ENCODE measurements around the gene NCAM2.
"Not testable (repeated sequence)": the region's sequence is repeated elsewhere in the genome, so short reads cannot be mapped to it uniquely, and the experiment has no call there.

NCAM2 gene

GRCh38 chr21:21402187-21402586 is 404.0 kb downstream of the NCAM2 start:
- not testable (repeated sequence) for FAIRE-seq; DNase-seq (ENCODE audit: insufficient read length, low spot score)

DNA sequence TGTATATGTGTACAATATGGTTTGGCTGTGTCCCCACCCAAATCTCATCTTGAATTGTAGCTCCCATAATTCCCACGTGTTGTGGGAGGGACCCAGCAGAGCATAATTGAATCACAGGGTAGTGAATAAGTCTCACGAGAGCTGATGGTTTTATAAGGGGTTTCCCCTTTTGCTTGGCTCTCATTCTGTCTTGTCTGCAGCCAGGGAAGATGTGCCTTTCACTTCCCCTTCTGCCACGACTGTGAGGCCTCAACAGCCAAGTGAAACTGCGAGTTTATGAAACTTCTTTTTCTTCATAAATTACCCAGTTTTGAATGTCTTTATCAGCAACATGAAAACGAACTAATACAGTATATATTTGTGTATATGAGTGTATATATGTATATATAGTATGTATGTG is 406.1 kb downstream of the NCAM2 start:
- DNase-seq (ENCODE audit: insufficient read length, low spot score); FAIRE-seq: not testable (repeated sequence)

DNA sequence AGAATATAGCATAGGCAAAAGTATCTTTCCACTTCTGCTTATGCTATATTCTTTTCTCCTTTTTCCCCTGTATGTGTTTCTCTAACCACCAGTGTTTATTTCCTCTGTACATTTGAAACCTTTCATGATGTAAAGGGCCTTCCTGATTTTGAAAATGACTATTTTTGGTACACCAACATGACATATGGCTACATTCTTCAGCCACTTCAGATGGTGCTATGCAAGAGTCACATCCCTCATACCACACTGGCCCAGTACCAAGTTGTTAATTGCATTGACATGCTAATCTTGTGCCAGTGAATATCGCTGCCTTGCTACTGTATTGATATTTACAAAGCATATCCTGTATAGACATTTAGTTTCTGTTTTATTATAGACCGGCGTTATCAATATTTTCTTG is 408.7 kb downstream of the NCAM2 start:
- no peak for DNase-seq (ENCODE audit: insufficient read length, low spot score)
- FAIRE-seq = no peak

DNA sequence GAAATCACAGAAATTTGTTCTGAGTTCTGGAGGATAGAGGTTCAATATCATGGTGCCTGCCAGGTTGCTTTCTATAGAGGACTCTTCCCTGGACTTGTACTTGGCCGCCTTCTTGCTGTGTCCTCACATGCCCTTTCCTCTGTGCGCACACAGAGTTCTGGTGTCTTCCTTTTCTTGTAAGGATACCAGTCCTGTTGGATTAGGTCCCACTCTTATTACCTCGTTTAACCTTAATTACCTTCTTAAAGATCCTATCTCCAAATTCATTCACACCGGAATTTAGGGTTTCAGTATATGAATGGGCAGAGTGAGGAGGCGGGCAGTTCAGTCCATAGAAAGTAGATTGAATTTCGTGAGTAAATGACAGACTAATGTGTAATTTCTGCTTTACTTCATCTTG is 413.9 kb downstream of the NCAM2 start:
- DNase-seq (ENCODE audit: insufficient read length, low spot score) (no peak), FAIRE-seq (no peak)

DNA sequence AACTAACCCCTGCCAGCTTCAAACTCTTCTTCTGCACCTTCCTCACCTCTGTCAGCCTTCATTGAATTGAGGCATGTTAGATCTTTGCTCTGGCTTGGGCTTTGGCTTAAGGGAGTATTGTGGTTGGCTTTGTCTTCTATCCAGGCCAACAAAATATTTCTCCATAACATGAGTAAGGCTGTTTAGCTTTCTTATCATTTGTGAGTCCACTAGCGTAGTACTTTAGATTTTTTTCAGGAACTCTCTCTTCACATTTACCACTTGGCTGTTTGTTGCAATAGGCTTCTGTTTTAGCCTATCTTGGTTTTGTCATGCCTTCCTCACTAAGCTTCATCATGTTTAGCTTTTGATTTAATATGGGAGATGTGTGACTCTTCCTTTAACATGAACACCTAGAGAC is 417.5 kb downstream of the NCAM2 start:
- FAIRE-seq = no peak
- no peak for DNase-seq (ENCODE audit: insufficient read length, low spot score)

DNA sequence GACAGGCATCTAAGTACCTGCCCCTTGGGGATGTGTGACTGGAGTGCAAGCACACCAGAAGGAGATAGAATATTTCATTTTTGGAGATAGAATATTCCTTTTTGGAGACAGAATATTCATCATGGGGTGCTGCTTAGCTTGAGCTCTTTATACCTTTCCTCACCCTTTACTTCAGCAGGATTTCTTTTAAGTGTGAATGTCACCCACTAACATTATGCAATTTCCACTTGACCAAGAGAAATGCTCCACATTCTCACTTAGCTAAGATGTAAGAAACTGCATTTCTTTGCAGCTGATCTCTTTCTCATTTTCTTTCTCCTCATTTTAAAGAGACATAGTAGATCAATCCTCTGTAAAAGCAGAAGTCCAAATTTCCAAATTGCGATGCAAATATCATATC is 436.7 kb downstream of the NCAM2 start:
- no peak for FAIRE-seq
- DNase-seq (ENCODE audit: insufficient read length, low spot score) = no peak

- FAIRE-seq (no peak), DNase-seq (ENCODE audit: insufficient read length, low spot score) (no peak)
Observed at GRCh38 chr21:21436012-21436534, 437.9 kb downstream of the NCAM2 start.

- DNase-seq (ENCODE audit: insufficient read length, low spot score) (no peak), FAIRE-seq (no peak)
Observed at GRCh38 chr21:21439761-21440160, 441.6 kb downstream of the NCAM2 start.

DNA sequence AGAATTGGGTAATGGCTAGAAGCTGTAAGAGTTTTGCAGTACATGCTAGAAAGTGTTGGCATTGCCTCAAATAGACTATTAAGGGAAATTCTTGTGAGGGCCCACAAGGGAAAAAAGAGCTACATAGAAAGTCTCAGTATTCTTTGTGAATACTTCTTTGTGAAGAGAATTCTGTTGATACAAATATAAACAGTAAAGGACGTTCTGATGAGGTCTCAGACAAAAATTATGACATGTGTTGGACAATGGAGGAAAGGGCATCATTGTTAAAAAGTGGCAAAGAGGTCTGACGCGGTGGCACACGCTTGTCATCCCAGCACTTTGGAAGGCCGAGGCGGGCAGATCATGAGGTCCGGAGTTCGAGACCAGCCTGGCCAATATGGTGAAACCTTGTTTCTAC is 458.9 kb downstream of the NCAM2 start:
- FAIRE-seq (no peak), DNase-seq (ENCODE audit: insufficient read length, low spot score) (no peak)

DNA sequence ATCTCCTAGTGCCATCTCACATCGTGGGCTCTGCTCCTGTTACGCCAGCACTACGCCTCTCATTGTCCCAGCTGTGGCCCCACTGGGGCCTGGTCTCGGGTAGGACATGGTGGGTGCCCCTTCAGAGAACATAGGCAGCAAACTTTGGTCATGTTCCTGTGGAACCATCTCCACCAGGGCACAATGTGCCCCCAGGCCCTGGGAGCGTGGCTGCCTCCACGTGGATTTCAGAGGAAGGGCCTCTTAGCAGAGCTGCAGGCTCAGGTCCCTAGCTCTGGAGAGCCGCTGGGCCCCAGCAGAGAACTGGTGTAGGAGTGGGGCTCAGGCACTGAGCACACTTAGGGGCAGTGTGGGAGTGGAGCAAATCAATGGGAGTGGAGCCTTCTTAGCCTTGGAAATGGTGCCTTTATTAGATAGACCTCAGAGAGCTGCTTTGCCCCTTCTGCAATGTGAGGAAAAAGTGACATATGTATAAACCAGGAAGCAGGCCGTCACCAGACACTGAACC is 460.0 kb downstream of the NCAM2 start:
- FAIRE-seq (no peak), DNase-seq (ENCODE audit: insufficient read length, low spot score) (no peak)

GRCh38 chr21:21460979-21461378 is 462.8 kb downstream of the NCAM2 start:
- FAIRE-seq (no peak), DNase-seq (ENCODE audit: insufficient read length, low spot score) (no peak)

DNA sequence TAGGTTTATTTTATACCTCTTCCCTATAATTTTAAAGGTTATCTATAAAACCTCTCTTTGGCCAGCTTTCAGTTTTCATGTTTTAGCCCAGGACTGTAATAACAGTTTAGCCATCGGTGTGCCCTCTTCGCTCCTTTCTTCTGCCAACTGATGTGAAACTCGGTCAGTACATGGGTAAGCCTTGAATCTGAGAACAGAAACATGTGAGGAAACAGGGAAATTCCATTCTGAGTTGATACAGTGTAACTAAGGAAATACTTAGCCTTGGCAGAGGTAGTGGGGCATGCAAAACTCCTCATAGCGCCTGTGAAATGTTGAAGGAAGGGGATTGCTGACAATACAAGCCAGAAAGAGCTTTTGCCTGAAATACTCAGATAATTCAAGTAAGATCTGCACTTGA is 465.2 kb downstream of the NCAM2 start:
- FAIRE-seq (no peak), DNase-seq (ENCODE audit: insufficient read length, low spot score) (no peak)

- DNase-seq (ENCODE audit: insufficient read length, low spot score) (no peak), FAIRE-seq (no peak)
Observed at GRCh38 chr21:21464684-21465083, 466.5 kb downstream of the NCAM2 start.

DNA sequence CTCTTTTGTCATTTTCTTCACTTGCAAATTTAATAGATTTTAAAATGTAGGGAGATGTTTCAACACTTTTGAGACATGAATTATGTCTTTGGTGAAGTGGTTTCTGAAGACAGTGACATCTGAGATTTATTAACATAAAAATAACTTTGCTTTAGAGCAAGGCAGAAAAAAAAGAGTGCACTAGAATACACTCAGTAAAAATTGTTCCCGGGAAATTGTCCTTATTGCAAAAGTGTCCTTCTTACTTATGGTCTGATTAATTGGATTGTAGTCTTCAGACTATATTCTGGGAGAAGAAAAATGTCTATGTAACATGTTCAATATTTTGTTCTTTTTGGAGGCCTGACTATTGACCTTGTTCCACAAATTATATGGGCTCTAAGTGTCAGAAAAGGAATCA is 468.5 kb downstream of the NCAM2 start:
- FAIRE-seq (no peak), DNase-seq (ENCODE audit: insufficient read length, low spot score) (no peak)

DNA sequence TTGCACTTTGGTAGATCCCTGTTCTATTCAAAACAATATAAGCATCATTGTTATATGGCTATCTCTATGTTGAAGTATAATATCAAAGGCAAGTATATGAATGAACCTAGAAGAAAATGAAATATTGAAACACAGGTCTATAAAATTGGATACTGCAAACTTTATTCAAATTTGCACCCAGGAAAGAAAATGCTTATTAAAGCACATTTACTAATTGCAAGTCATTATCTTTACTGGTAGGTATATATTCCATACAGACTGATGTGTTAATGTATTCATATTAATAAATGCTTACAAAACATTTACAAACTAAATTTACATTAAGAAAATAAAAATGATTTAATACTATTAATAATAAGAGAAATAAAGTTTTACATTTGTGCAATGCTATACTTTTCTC is 469.8 kb downstream of the NCAM2 start:
- FAIRE-seq (no peak), DNase-seq (ENCODE audit: insufficient read length, low spot score) (no peak)

- DNase-seq (ENCODE audit: insufficient read length, low spot score) = no peak
- no peak for FAIRE-seq
Observed at GRCh38 chr21:21481239-21481638, 483.0 kb downstream of the NCAM2 start.

DNA sequence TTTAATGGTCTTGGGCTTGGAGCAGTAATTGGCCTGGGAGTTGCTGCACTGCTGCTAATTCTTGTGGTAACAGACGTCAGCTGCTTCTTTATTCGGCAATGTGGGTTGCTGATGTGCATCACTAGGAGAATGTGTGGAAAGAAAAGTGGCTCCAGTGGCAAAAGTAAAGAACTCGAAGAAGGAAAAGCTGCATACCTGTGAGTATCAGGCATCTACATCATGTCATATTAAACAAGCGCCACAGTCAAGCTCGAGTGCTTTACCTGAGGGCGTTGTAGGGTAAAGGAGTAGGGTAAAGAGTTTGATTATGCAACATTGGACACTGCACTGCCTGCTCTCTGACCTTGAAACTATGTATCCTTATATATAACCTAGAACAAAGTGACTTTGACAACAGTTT is 510.6 kb downstream of the NCAM2 start:
- DNase-seq (ENCODE audit: insufficient read length, low spot score) (no peak), FAIRE-seq (no peak)

DNA sequence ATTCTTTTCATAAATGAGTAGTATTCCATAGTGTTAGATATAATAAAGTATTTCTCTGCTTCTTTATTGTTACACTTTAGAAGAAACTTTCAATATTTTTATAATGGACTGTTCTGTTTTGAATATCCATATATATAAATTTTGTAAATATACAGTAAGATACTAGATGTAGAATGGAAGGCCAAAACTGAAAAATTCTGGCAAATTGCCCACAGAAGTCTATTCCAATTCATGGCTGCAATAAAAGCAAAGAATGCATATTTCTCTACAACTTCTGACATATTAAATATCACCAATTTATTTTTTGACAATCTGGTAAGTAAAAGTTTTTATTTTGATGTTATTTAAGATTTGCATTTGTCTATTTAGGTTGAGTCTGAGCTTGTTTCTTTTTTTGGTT is 532.5 kb downstream of the NCAM2 start:
- FAIRE-seq (no peak), DNase-seq (ENCODE audit: insufficient read length, low spot score) (no peak)

DNA sequence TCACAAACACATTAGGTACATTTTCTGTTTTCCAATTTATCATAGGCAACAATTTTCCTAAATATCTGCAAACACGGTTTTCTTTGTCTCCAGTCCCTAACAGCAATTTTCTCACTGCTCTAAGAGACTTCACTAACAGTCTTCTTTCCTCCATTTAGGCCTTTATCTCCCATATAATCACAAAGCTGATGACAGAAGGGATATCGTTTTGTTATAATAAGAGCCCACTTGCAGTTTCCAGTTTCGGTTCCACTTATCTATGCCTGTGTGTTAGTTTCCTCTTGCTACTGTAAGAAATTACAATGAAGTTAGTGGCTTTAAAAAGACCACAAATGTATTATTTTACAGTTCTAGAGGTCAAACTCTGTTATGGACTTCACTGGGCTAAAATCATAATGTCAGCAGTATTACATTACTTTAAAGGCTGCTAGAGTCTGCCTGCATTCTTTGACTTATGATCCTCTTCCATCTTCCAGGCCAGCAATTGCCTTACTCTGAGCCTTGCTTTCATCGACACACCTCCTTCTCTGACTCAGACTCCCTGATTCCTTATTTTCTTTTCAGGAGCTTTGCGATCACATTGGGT is 549.3 kb downstream of the NCAM2 start:
- FAIRE-seq = no peak
- no peak for DNase-seq (ENCODE audit: insufficient read length, low spot score)

GRCh38 chr21:21559285-21560045 is 561.3 kb downstream of the NCAM2 start:
- DNase-seq (ENCODE audit: insufficient read length, low spot score) (no peak), FAIRE-seq (no peak)

Measured in HTR-8/SVneo (cell line).